HEK293T (cell line): ENCODE data around the gene IFNK.

Source experiments
- CTCF ChIA-PET: fragments of 350-600 bp; formaldehyde crosslinking; extraction: SDS; loops from one replicate; lab custom pipeline; 2021; ENCODE audit warnings: antibody characterized with exemption, inconsistent platforms; lab: Yijun Ruan, JAX
- POLR2A ChIA-PET: fragments of 350-600 bp; formaldehyde crosslinking; extraction: SDS; loops from one replicate; lab custom pipeline; 2020; ENCODE audit warnings: antibody characterized with exemption, inconsistent platforms; lab: Yijun Ruan, JAX
- DNase-seq: peaks from one replicate; pipeline ENCODE4 v3.0.0; 2012; ENCODE audit warnings: mixed read lengths; ENCODE audit errors: extremely low spot score
- ARNT ChIP-seq: fragments of 450-650 bp; IDR thresholded peaks from 2 replicates; pipeline ENCODE4 v1.6.1; 2017; ENCODE audit warnings: mild to moderate bottlenecking
- BHLHE40 ChIP-seq: fragments of 450-650 bp; IDR thresholded peaks from 2 replicates; pipeline ENCODE4 v1.6.1; 2016; ENCODE audit warnings: mild to moderate bottlenecking, moderate library complexity, borderline replicate concordance
- CTBP1 ChIP-seq: fragments of 450-650 bp; IDR thresholded peaks from 2 replicates; pipeline ENCODE4 v1.6.1; 2016; ENCODE audit warnings: borderline replicate concordance
- ELF4 ChIP-seq: fragments of 450-650 bp; IDR thresholded peaks from 2 replicates; pipeline ENCODE4 v1.6.1; 2017; ENCODE audit warnings: antibody characterized with exemption
- FOXA1 ChIP-seq: fragments of 450-650 bp; IDR thresholded peaks from 2 replicates; pipeline ENCODE4 v1.6.1; 2016; ENCODE audit warnings: mild to moderate bottlenecking
- FOXK2 ChIP-seq: fragments of 450-650 bp; IDR thresholded peaks from 2 replicates; pipeline ENCODE4 v1.6.1; 2016; ENCODE audit warnings: mild to moderate bottlenecking
- FOXM1 ChIP-seq: fragments of 450-650 bp; IDR thresholded peaks from 2 replicates; pipeline ENCODE4 v1.6.1; 2017; ENCODE audit warnings: mild to moderate bottlenecking, borderline replicate concordance
- HDGF ChIP-seq: fragments of 450-650 bp; IDR thresholded peaks from 2 replicates; pipeline ENCODE4 v1.6.1; 2017; ENCODE audit warnings: antibody characterized with exemption, borderline replicate concordance
- L3MBTL2 ChIP-seq: fragments of 450-650 bp; conservative IDR thresholded peaks from 2 replicates; pipeline ENCODE4 v1.6.1; 2016; ENCODE audit warnings: mild to moderate bottlenecking
- LEF1 ChIP-seq: fragments of 450-650 bp; IDR thresholded peaks from 2 replicates; pipeline ENCODE4 v1.6.1; 2017; ENCODE audit warnings: mild to moderate bottlenecking, borderline replicate concordance
- NFRKB ChIP-seq: fragments of 450-650 bp; IDR thresholded peaks from 2 replicates; pipeline ENCODE4 v1.6.1; 2016; ENCODE audit warnings: mild to moderate bottlenecking, moderate library complexity
- PKNOX1 ChIP-seq: fragments of 450-650 bp; IDR thresholded peaks from 2 replicates; pipeline ENCODE4 v1.6.1; 2016
- SP1 ChIP-seq: fragments of 450-650 bp; IDR thresholded peaks from 2 replicates; pipeline ENCODE4 v1.6.1; 2017
- SUZ12 ChIP-seq: fragments of 450-650 bp; IDR thresholded peaks from 2 replicates; pipeline ENCODE4 v1.6.1; 2016; ENCODE audit warnings: mild to moderate bottlenecking
- TARDBP ChIP-seq: fragments of 450-650 bp; IDR thresholded peaks from 2 replicates; pipeline ENCODE4 v1.6.1; 2016
- ZNF384 ChIP-seq: fragments of 450-650 bp; IDR thresholded peaks from 2 replicates; pipeline ENCODE4 v1.6.1; 2016

Gene IFNK

DNA sequence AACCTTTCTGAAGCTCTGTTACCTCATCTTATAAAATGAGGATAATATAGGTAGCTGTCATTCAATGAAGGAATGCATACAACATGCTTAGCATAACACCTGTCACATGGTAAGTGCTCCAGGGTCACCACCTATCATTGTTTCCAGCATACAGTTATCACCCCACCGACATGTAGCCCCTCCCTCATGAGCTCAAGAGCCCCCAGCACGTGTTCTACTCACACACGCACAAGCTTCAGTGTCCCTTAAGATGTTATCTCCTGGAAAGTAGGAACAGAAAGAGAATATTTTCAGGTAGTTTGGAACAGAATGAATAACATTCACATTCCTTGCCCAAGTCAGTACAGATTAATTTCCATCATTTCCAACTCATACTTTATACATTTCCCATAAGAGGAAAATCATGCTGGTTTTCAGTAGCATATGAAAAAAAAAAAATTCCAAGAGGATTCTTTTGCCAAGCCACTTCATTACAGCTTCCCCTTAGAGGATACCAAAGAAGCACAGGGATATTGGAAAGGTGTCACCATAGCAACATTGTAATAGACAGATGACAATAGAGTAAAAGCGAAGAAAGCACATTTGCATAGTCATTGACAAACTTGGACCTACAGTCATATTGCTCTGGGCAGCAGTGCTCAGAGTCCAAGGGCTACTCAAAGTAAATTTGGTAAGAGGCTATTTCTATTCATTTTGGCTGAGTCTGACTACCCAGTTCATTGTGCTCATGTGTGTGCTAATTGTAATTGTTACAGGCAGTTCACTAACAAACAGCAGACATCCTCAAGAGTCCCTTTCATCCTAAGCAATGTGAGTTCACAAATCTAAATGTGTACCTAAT is 7.0 kb downstream of the IFNK start:
- POLR2A ChIA-PET = no interaction called here
- TF ChIP-seq BHLHE40 = no peak
- TF ChIP-seq ARNT = no peak
- TF ChIP-seq FOXM1 = no peak
- TF ChIP-seq CTBP1 = no peak
- TF ChIP-seq SUZ12 = no peak
- TF ChIP-seq NFRKB = no peak
- no peak for TF ChIP-seq SP1
- TF ChIP-seq FOXK2 = no peak
- TF ChIP-seq LEF1 = no peak
- TF ChIP-seq PKNOX1 = no peak
- no peak for TF ChIP-seq ELF4
- TF ChIP-seq L3MBTL2 = no peak
- TF ChIP-seq FOXA1 = no peak
- no peak for TF ChIP-seq ZNF384
- no peak for TF ChIP-seq HDGF
- TF ChIP-seq TARDBP = no peak
- no peak for DNase-seq
- CTCF ChIA-PET = interaction anchor here (0.6 kb wide), 1 partner anchor 32 kb away, joined by 3 read pairs; no protein-coding TSS in a partner anchor

- ChIA-PET POLR2A (no interaction called here), CTCF (interaction anchor here (0.7 kb wide), 1 partner anchor 16 kb away, joined by 4 read pairs; no protein-coding TSS in a partner anchor)
- no peak for DNase-seq
- TF ChIP-seq PKNOX1 (no peak), L3MBTL2 (no peak), FOXK2 (no peak), SUZ12 (no peak), HDGF (no peak), ZNF384 (no peak), NFRKB (no peak), BHLHE40 (no peak), FOXM1 (no peak), TARDBP (no peak), ELF4 (no peak)
Measured at GRCh38 chr9:27532046-27532445, 8.0 kb downstream of the IFNK start.

DNA sequence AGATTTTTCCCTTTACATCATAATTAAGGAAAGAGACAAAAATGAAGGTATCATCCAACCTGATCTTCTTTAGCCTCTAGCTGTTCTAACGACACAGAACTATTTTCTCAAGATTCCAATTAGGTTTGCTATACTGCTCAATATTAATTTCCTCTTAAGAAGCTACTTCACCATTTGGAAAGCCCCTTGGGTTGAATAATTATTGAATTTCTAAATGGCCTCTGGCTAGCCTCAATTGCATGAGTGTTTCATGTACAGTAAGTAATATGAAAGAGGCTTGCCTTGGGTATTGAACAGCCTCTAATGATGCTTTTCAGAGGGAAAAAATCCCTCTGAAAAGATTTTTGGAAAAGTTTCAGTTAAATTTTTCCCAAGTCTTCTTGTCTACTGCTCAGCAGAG is 9.2 kb downstream of the IFNK start:
- no peak for DNase-seq
- ChIA-PET CTCF (no interaction called here), POLR2A (no interaction called here)
- TF ChIP-seq SUZ12 (no peak), ZNF384 (no peak), LEF1 (no peak), FOXA1 (no peak), SP1 (no peak), PKNOX1 (no peak), ELF4 (no peak), FOXK2 (no peak)

- TF ChIP-seq TARDBP (no peak), FOXA1 (no peak), PKNOX1 (no peak)
- ChIA-PET CTCF (no interaction called here), POLR2A (no interaction called here)
Measured at GRCh38 chr9:27534131-27534530, 10.0 kb downstream of the IFNK start.

DNA sequence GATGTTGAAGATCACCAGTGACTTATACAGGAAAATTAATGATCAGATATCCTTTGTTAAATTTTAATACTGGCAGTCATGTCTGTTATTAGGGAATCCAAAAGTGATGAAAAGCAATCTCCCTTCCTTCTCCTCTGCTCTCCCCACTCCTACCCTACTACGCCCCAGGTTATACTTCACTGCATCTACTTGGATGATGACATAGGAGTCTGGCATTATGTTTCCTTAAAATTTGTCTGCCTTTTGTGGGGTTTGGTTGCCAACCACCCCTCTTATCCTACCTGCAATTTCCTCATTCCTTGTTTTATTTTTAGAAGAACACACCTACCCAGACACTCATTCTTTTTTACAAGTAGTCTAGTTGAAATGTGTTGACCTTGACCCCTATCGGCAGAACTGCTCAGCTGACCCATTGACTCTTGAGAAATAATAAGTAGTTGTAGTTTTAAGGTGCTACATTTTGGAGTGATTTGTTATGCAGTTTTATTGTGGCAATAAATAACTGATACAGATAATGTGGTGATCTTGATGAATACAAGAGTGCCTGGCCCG is 10.6 kb downstream of the IFNK start:
- CTCF ChIA-PET = no interaction called here
- DNase-seq = no peak
- POLR2A ChIA-PET = no interaction called here
- TF ChIP-seq ELF4 (no peak), FOXK2 (no peak), ARNT (no peak), FOXM1 (no peak), L3MBTL2 (no peak), LEF1 (no peak), NFRKB (no peak), CTBP1 (no peak), SUZ12 (no peak), SP1 (no peak), TARDBP (no peak), PKNOX1 (no peak), FOXA1 (no peak), HDGF (no peak), ZNF384 (no peak), BHLHE40 (no peak)

More at GRCh38 chr9:27534131-27534530, 10.0 kb downstream of the IFNK start:
- no peak for DNase-seq
